ENCODE results near the gene RAB3IL1. TPM values are rescaled to one million over a fixed set of nuclear protein-coding genes. Genes with fewer than 3 reads are reported as not detected.
A peak's percentile ranks its signal among the peaks of the same experiment; 100 is the strongest.

The RAB3IL1 gene
- total and polyA plus RNA-seq, 2 experiments from 2014 or later = 8.3 to 11.6 TPM

- Histone ChIP-seq H3K27me3 (no peaks in the 10 kb centered on the region), H3K27ac (no peak overlapping the region), H3K4me1 (ENCODE audit: low read depth) (peaks cover 15% of the 10 kb centered on the region), H3K9me3 (ENCODE audit: low read depth) (no peaks in the 10 kb centered on the region), H3K36me3 (no peaks in the 10 kb centered on the region), H3K4me3 (no peak overlapping the region)
- no peak for TF ChIP-seq CTCF (IDR thresholded peaks at IDR 0.05; ENCODE audit: low read depth, low read length)
- no peak for DNase-seq (ENCODE audit: low read depth in 1 of 2, low spot score in 1 of 2)
Observed at GRCh38 chr11:61911128-61911700, 6.2 kb downstream of the RAB3IL1 start.

- Histone ChIP-seq H3K36me3 (no peaks in the 10 kb centered on the region), H3K9me3 (ENCODE audit: low read depth) (no peaks in the 10 kb centered on the region), H3K4me3 (no peak overlapping the region), H3K4me1 (ENCODE audit: low read depth) (peaks cover 15% of the 10 kb centered on the region), H3K27ac (no peak overlapping the region), H3K27me3 (no peaks in the 10 kb centered on the region)
- TF ChIP-seq CTCF (IDR thresholded peaks at IDR 0.05; ENCODE audit: low read depth, low read length) = no peak
- DNase-seq (ENCODE audit: low read depth in 1 of 2, low spot score in 1 of 2) = no peak
Observed at GRCh38 chr11:61910187-61911127, 6.9 kb downstream of the RAB3IL1 start.

GRCh38 chr11:61908730-61909316, 8.5 kb downstream of the RAB3IL1 start:
- Histone ChIP-seq H3K4me1 (ENCODE audit: low read depth) (peaks cover 15% of the 10 kb centered on the region), H3K9me3 (ENCODE audit: low read depth) (no peaks in the 10 kb centered on the region), H3K36me3 (no peaks in the 10 kb centered on the region), H3K27ac (peak overlapping the region; percentile 83), H3K4me3 (no peak overlapping the region), H3K27me3 (no peaks in the 10 kb centered on the region)
- peak; percentile 59 to 74 for DNase-seq (ENCODE audit: low read depth in 1 of 2, low spot score in 1 of 2)
- no peak for TF ChIP-seq CTCF (IDR thresholded peaks at IDR 0.05; ENCODE audit: low read depth, low read length)

GRCh38 chr11:61907871-61908729, 9.3 kb downstream of the RAB3IL1 start:
- peaks cover 15% of the 10 kb centered on the region for H3K4me1 ChIP-seq (ENCODE audit: low read depth)
- no peak for TF ChIP-seq CTCF (IDR thresholded peaks at IDR 0.05; ENCODE audit: low read depth, low read length)
- DNase-seq (ENCODE audit: low read depth in 1 of 2, low spot score in 1 of 2) = no peak
- H3K27me3 ChIP-seq = no peaks in the 10 kb centered on the region
- no peaks in the 10 kb centered on the region for H3K9me3 ChIP-seq (ENCODE audit: low read depth)
- no peaks in the 10 kb centered on the region for H3K36me3 ChIP-seq
- no peak overlapping the region for H3K4me3 ChIP-seq
- peak overlapping the region; percentile 83 for H3K27ac ChIP-seq

GRCh38 chr11:61907282-61907681, 10.1 kb downstream of the RAB3IL1 start:
- no peak overlapping the region for H3K4me3 ChIP-seq
- TF ChIP-seq CTCF (IDR thresholded peaks at IDR 0.05; ENCODE audit: low read depth, low read length) = no peak
- no peaks in the 10 kb centered on the region for H3K27me3 ChIP-seq
- no peaks in the 10 kb centered on the region for H3K36me3 ChIP-seq
- DNase-seq (ENCODE audit: low read depth in 1 of 2, low spot score in 1 of 2) = no peak
- peaks cover 15% of the 10 kb centered on the region for H3K4me1 ChIP-seq (ENCODE audit: low read depth)
- H3K9me3 ChIP-seq (ENCODE audit: low read depth) = no peaks in the 10 kb centered on the region
- peak overlapping the region; percentile 40 for H3K27ac ChIP-seq
